Measurements from ENCODE around the gene PLAU. TPM values are rescaled to one million over a fixed set of nuclear protein-coding genes. Genes with fewer than 3 reads are reported as not detected.

The PLAU gene
- total RNA-seq, 2 donors from 2014 or later = 7.1 to 11.0 TPM

GRCh38 chr10:73873838-73874215, 37.1 kb upstream of the PLAU start:
- Histone ChIP-seq H3K4me3 (peak overlapping the region; percentile 67 to 88), H3K9me3 (no peaks in the 10 kb centered on the region), H3K36me3 (no peaks in the 10 kb centered on the region), H3K4me1 (replicated peaks) (peaks cover 9% of the 10 kb centered on the region), H3K27me3 (replicated peaks; ENCODE audit: insufficient read depth) (no peaks in the 10 kb centered on the region), H3K27ac (peak overlapping the region in 1 of 2 donors; percentile 64)
- TF ChIP-seq POLR2A (IDR thresholded peaks at IDR 0.05) (no peak), CTCF (IDR thresholded peaks at IDR 0.05) (no peak), POLR2AphosphoS5 (IDR thresholded peaks at IDR 0.05) (no peak)
- WGBS = 0% methylated on average over 12 of the region's 39 CpGs
- DNase-seq (ENCODE audit: low spot score) = no peak
- intact Hi-C loops (cut with DNase I) = no loop called here

- Histone ChIP-seq H3K36me3 (no peaks in the 10 kb centered on the region), H3K4me3 (peak within 1 kb of the TSS; percentile 67 to 88), H3K9me3 (no peaks in the 10 kb centered on the region), H3K27ac (peak within 1 kb of the TSS; percentile 50 to 65), H3K4me1 (replicated peaks) (peaks cover 9% of the 10 kb centered on the region), H3K27me3 (replicated peaks; ENCODE audit: insufficient read depth) (no peaks in the 10 kb centered on the region)
- WGBS = 3% methylated on average over 62 of the region's 95 CpGs
- TF ChIP-seq POLR2AphosphoS5 (IDR thresholded peaks at IDR 0.05) (no peak), POLR2A (IDR thresholded peaks at IDR 0.05) (peak; percentile 45), CTCF (IDR thresholded peaks at IDR 0.05) (peak in 2 of 4 experiments; percentile 15 to 17)
- DNase-seq (ENCODE audit: low spot score) = peak; percentile 76
- intact Hi-C loops (cut with DNase I) = no loop called here
These were observed 36.4 kb upstream of the PLAU start, which contains the start of gene CAMK2G for GRCh38 chr10:73874267-73875138. Gene CAMK2G, minus strand, starts transcription at chr10:73874555. Its CDS starts 94 bp downstream, at chr10:73874461.

- 35% methylated on average over 3 of the region's 3 CpGs for WGBS
- peak overlapping the region; percentile 67 to 88 for H3K4me3 ChIP-seq
- no peak for DNase-seq (ENCODE audit: low spot score)
- no peaks in the 10 kb centered on the region for H3K9me3 ChIP-seq
- intact Hi-C loops (cut with DNase I) = no loop called here
- H3K27me3 ChIP-seq (replicated peaks; ENCODE audit: insufficient read depth) = no peaks in the 10 kb centered on the region
- no peaks in the 10 kb centered on the region for H3K36me3 ChIP-seq
- H3K27ac ChIP-seq = peak overlapping the region; percentile 50 to 65
- H3K4me1 ChIP-seq (replicated peaks) = peaks cover 9% of the 10 kb centered on the region
- TF ChIP-seq POLR2A (IDR thresholded peaks at IDR 0.05) (no peak), POLR2AphosphoS5 (IDR thresholded peaks at IDR 0.05) (no peak), CTCF (IDR thresholded peaks at IDR 0.05) (no peak)
These were observed 35.8 kb upstream of the PLAU start for GRCh38 chr10:73875139-73875475.

GRCh38 chr10:73876157-73876556, 34.8 kb upstream of the PLAU start:
- no peaks in the 10 kb centered on the region for H3K36me3 ChIP-seq
- no peak overlapping the region for H3K4me3 ChIP-seq
- DNase-seq (ENCODE audit: low spot score) = no peak
- H3K27me3 ChIP-seq (replicated peaks; ENCODE audit: insufficient read depth) = no peaks in the 10 kb centered on the region
- TF ChIP-seq CTCF (IDR thresholded peaks at IDR 0.05) = no peak
- no peaks in the 10 kb centered on the region for H3K9me3 ChIP-seq
- no peak overlapping the region for H3K27ac ChIP-seq
- 36% methylated on average over 3 of the region's 4 CpGs for WGBS
- H3K4me1 ChIP-seq (replicated peaks) = peaks cover 9% of the 10 kb centered on the region
- intact Hi-C loops (cut with DNase I) = no loop called here

- Histone ChIP-seq H3K4me3 (no peak overlapping the region), H3K27me3 (replicated peaks; ENCODE audit: insufficient read depth) (no peaks in the 10 kb centered on the region), H3K9me3 (no peaks in the 10 kb centered on the region), H3K4me1 (replicated peaks) (peaks cover 8% of the 10 kb centered on the region), H3K27ac (no peak overlapping the region), H3K36me3 (no peaks in the 10 kb centered on the region)
- intact Hi-C loops (cut with DNase I) = no loop called here
- TF ChIP-seq CTCF (IDR thresholded peaks at IDR 0.05) (no peak), POLR2AphosphoS5 (IDR thresholded peaks at IDR 0.05) (no peak), POLR2A (IDR thresholded peaks at IDR 0.05) (no peak)
- DNase-seq (ENCODE audit: low spot score) = no peak
These were observed 34.4 kb upstream of the PLAU start for GRCh38 chr10:73876566-73876965.
